ENCODE results near the gene BCL7C. TPM values are rescaled to one million over a fixed set of nuclear protein-coding genes. Genes with fewer than 3 reads are reported as not detected.

Gene BCL7C
- total RNA-seq, 1 experiment from 2014 or later = 45.8 TPM

GRCh38 chr16:30914830-30915229 lies 21.0 kb upstream of the BCL7C start:
- intact Hi-C loops (cut with micrococcal nuclease; ENCODE audit: unreplicated experiment) = no loop called here
- no TSS peak for BruUV-seq (replicated peaks)
- no peaks in the 10 kb centered on the region for H3K4me1 ChIP-seq (ENCODE audit: control insufficient read depth, insufficient read depth, low read length)
- TF ChIP-seq SIN3A (IDR thresholded peaks at IDR 0.05; ENCODE audit: borderline replicate concordance, insufficient read depth, low read depth, low read length) = no peak
- no peak for TF ChIP-seq POLR2AphosphoS5 (IDR thresholded peaks at IDR 0.05; ENCODE audit: low read depth, low read length)
- no peak for TF ChIP-seq TCF7L2 (IDR thresholded peaks at IDR 0.05; ENCODE audit: low read depth, low read length)
- TF ChIP-seq CTCF (IDR thresholded peaks at IDR 0.05) = no peak
- TF ChIP-seq REST (IDR thresholded peaks at IDR 0.05; ENCODE audit: insufficient read depth in 1 of 2, low read depth in 2 of 2, low read length in 1 of 2) = no peak
- ATAC-seq (no peak), DNase-seq (ENCODE audit: low read depth, low spot score) (no peak)
- H3K36me3 ChIP-seq (ENCODE audit: control insufficient read depth, insufficient read depth, low read length) = no peaks in the 10 kb centered on the region
- no peaks in the 10 kb centered on the region for H3K27me3 ChIP-seq (ENCODE audit: control insufficient read depth, insufficient read depth, low read length)
- CTCF ChIA-PET = no interaction called here
- POLR2A ChIA-PET = no interaction called here
- no peak overlapping the region for H3K4me3 ChIP-seq (ENCODE audit: low read depth in 2 of 2, low read length in 2 of 2)
- in situ Hi-C loops (cut with HindIII; ENCODE audit: low pct_unique_long_range_greater_than_20kb, low sequenced_read_pairs) = no loop called here
- no peaks in the 10 kb centered on the region for H3K9me3 ChIP-seq (ENCODE audit: control insufficient read depth, insufficient read depth, low read depth, low read length)
- H3K27ac ChIP-seq (ENCODE audit: low read length) = no peak overlapping the region

GRCh38 chr16:30912794-30913412 lies 19.0 kb upstream of the BCL7C start:
- TF ChIP-seq TCF7L2 (IDR thresholded peaks at IDR 0.05; ENCODE audit: low read depth, low read length) (no peak), POLR2AphosphoS5 (IDR thresholded peaks at IDR 0.05; ENCODE audit: low read depth, low read length) (no peak), CTCF (IDR thresholded peaks at IDR 0.05) (no peak), SIN3A (IDR thresholded peaks at IDR 0.05; ENCODE audit: borderline replicate concordance, insufficient read depth, low read depth, low read length) (no peak), REST (IDR thresholded peaks at IDR 0.05; ENCODE audit: insufficient read depth in 1 of 2, low read depth in 2 of 2, low read length in 1 of 2) (no peak)
- Histone ChIP-seq H3K36me3 (ENCODE audit: control insufficient read depth, insufficient read depth, low read length) (no peaks in the 10 kb centered on the region), H3K27ac (ENCODE audit: low read length) (no peak overlapping the region), H3K9me3 (ENCODE audit: control insufficient read depth, insufficient read depth, low read depth, low read length) (no peaks in the 10 kb centered on the region), H3K4me1 (ENCODE audit: control insufficient read depth, insufficient read depth, low read length) (no peaks in the 10 kb centered on the region), H3K27me3 (ENCODE audit: control insufficient read depth, insufficient read depth, low read length) (no peaks in the 10 kb centered on the region), H3K4me3 (ENCODE audit: low read depth in 2 of 2, low read length in 2 of 2) (no peak overlapping the region)
- ATAC-seq = no peak; the same call in 1 of the 2 replicates
- DNase-seq (ENCODE audit: low read depth, low spot score) = no peak
- CTCF ChIA-PET = no interaction called here
- no TSS peak for BruUV-seq (replicated peaks)
- in situ Hi-C loops (cut with HindIII; ENCODE audit: low pct_unique_long_range_greater_than_20kb, low sequenced_read_pairs) = no loop called here
- POLR2A ChIA-PET = interaction anchor here (0.5 to 0.8 kb wide), 2 partner anchors 11 to 90 kb away, joined by 3 read pairs; no protein-coding TSS in a partner anchor
- intact Hi-C loops (cut with micrococcal nuclease; ENCODE audit: unreplicated experiment) = no loop called here
